GOT3 (cell line): ENCODE data around the gene ISM2.

Experiments
- DNase-seq: peaks from one replicate; lab custom pipeline; 2025; ENCODE audit warnings: mixed read lengths; lab: John Stamatoyannopoulos, UW

The ISM2 gene

GRCh38 chr14:77469067-77469505 lies 29.5 kb downstream of the ISM2 start:
- no peak for DNase-seq

GRCh38 chr14:77467801-77468200 lies 30.8 kb downstream of the ISM2 start:
- no peak for DNase-seq

GRCh38 chr14:77459072-77459723 lies 39.4 kb downstream of the ISM2 start:
- DNase-seq = no peak

GRCh38 chr14:77458249-77458950 lies 40.2 kb downstream of the ISM2 start:
- DNase-seq = no peak

- DNase-seq = peak; percentile 77
Measured at GRCh38 chr14:77457522-77458248, 40.9 kb downstream of the ISM2 start, which contains the start of the genes AHSA1 and VIPAS39. AHSA1 (plus strand) TSS chr14:77458093; CDS start chr14:77458190, 97 bp downstream. VIPAS39 (minus strand) TSS chr14:77457601; CDS start chr14:77454102, 3,499 bp downstream.

- DNase-seq = no peak
Measured at GRCh38 chr14:77457115-77457521, 41.5 kb downstream of the ISM2 start.

GRCh38 chr14:77455966-77456640 lies 42.5 kb downstream of the ISM2 start:
- no peak for DNase-seq

- no peak for DNase-seq
Measured at GRCh38 chr14:77442196-77442595, 56.4 kb downstream of the ISM2 start.

GRCh38 chr14:77439861-77440260 lies 58.8 kb downstream of the ISM2 start:
- DNase-seq = no peak

GRCh38 chr14:77438596-77438995 lies 60.0 kb downstream of the ISM2 start:
- DNase-seq = no peak

- no peak for DNase-seq
Measured at GRCh38 chr14:77436042-77436441, 62.6 kb downstream of the ISM2 start.

GRCh38 chr14:77426396-77426795 lies 72.2 kb downstream of the ISM2 start:
- DNase-seq = no peak

GRCh38 chr14:77424862-77425261 lies 73.8 kb downstream of the ISM2 start:
- no peak for DNase-seq
